Activated CD8-positive, alpha-beta T cell treated with anti-CD3 and anti-CD28 coated beads, Interleukin-2, amount 10 ng/mL, durations not matched to agents 7 days and 5 days (primary cell): Measurements from ENCODE around the gene EHBP1L1. TPM values are rescaled to one million over a fixed set of nuclear protein-coding genes. Genes with fewer than 3 reads are reported as not detected.
"Not testable (repeated sequence)": the region's sequence is repeated elsewhere in the genome, so short reads cannot be mapped to it uniquely, and the experiment has no call there.

Experiments
- ATAC-seq: fragments of 150-1000 bp; cut with Tn5 transposase; one replicate; pipeline ENCODE4 v1.10.0; 2021; ENCODE audit warnings: moderate library complexity
- CTCF ChIA-PET: fragments of 350-600 bp; sonication (Branson Sonifier 250); formaldehyde crosslinking; loops from one replicate; lab custom pipeline; 2021; ENCODE audit warnings: antibody characterized with exemption; lab: Charles Lee
- POLR2A ChIA-PET: fragments of 350-600 bp; sonication (Branson Sonifier 250); formaldehyde crosslinking; loops from one replicate; lab custom pipeline; 2021; ENCODE audit warnings: antibody characterized with exemption; lab: Charles Lee
- DNase-seq: peaks from one replicate; pipeline ENCODE4 v3.0.0-alpha.2; 2020
- H3K27ac Mint-ChIP-seq: one replicate; pipeline ENCODE4 v1.8.0; 2021; ENCODE audit warnings: mild to moderate bottlenecking, mixed read lengths
- H3K27me3 Mint-ChIP-seq: one replicate; pipeline ENCODE4 v1.8.0; 2021; ENCODE audit warnings: low read depth, mixed read lengths
- H3K36me3 Mint-ChIP-seq: one replicate; pipeline ENCODE4 v1.8.0; 2021; ENCODE audit warnings: low read depth, mixed read lengths
- H3K4me1 Mint-ChIP-seq: one replicate; pipeline ENCODE4 v1.8.0; 2021; ENCODE audit warnings: low read depth, mixed read lengths
- H3K4me3 Mint-ChIP-seq: one replicate; pipeline ENCODE4 v1.8.0; 2021; ENCODE audit warnings: mild to moderate bottlenecking, mixed read lengths
- H3K9me3 Mint-ChIP-seq: one replicate; pipeline ENCODE4 v1.8.0; 2022; ENCODE audit warnings: mixed read lengths; ENCODE audit not compliant: insufficient read depth
- total RNA-seq, 2 experiments: library from RNA; stranded (reverse); gene quantifications; one replicate each; pipeline ENCODE4 v1.2.3, GENCODE V29; 2021

Gene EHBP1L1
- total RNA-seq, 2 experiments from 2014 or later: 94.4 to 95.3 TPM

GRCh38 chr11:65630215-65630614, 54.4 kb downstream of the EHBP1L1 start:
- CTCF ChIA-PET: no interaction called here
- Mint-ChIP-seq H3K27me3 (no peaks in the 10 kb centered on the region), H3K9me3 (no peaks in the 10 kb centered on the region), H3K4me3 (no peak overlapping the region), H3K27ac (no peak overlapping the region), H3K36me3 (peaks cover 52% of the 10 kb centered on the region), H3K4me1 (peaks cover 33% of the 10 kb centered on the region)
- no peak for ATAC-seq
- POLR2A ChIA-PET: interaction anchor here (0.9 to 1.2 kb wide), 2 partner anchors 10 to 42 kb away, joined by 3 read pairs; no protein-coding TSS in a partner anchor
- DNase-seq: no peak

DNA sequence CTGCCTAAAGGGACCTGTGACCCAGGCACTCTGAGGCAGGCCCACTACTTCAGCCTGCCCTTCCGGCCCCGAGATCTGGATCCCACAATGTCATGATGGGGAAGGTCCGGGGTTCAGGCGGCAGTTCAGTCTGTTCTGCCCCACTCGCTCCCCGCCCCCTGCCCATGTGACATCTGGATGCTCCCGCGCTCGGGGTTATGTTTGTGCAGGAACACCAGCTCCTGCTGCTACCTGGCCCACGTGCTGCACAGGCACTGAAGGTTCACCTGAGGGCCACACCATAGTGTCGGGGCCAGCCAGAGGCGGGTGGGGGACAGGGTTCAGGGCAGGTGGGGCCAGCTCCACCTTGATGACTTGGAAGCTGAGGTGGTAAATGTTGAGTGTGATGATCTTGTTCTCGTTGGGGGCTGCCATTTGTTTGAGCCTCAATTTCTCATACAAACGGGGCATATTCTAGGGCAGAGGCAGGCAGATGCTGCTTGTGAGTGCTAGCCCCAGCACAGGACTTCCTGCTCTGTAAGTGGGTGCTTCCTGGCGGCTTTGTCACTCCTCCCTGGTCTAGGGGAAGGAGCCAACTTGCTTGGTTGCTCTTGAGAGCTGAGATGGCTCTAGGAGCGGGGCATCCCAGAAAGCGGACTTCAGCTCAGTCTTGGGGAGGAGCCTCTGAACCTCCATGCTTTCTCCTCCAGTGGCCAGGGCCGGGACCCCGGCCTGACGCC, 57.7 kb downstream of the EHBP1L1 start:
- Mint-ChIP-seq H3K4me1 (peaks cover 40% of the 10 kb centered on the region), H3K9me3 (no peaks in the 10 kb centered on the region), H3K4me3 (no peak overlapping the region), H3K27me3 (no peaks in the 10 kb centered on the region), H3K36me3 (peaks cover 47% of the 10 kb centered on the region), H3K27ac (peak overlapping the region; percentile 86)
- ATAC-seq: no peak
- peak; percentile 53 for DNase-seq
- ChIA-PET CTCF (interaction anchor here (1.2 kb wide), 2 partner anchors 17 to 24 kb away, joined by 3 read pairs; no protein-coding TSS in a partner anchor), POLR2A (interaction anchor here (0.8 to 1.4 kb wide), 5 partner anchors 9 to 36 kb away, joined by 3 to 4 read pairs (median 3); partner anchors contain the start of gene PCNX3)

DNA sequence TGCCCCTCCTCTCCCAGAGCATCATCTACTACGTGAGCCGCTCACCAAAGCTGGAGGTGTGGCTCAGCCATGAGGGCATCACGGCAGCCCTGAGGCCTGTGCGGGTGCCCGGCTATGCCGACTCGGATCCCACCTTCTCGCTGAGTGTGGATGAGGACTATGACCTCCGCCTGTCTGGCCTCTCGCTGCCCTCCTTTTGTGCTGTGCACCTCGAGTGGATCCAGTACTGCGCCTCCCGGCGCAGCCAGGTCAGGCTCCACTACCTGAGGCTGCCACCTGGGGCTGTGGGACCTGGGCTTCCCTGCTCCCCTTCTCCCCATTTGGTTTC, 58.2 kb downstream of the EHBP1L1 start:
- POLR2A ChIA-PET: interaction anchor here (1.0 to 1.4 kb wide), 3 partner anchors 9 to 19 kb away, joined by 3 to 4 read pairs (median 3); partner anchors contain the start of gene PCNX3
- H3K4me3 Mint-ChIP-seq: no peak overlapping the region

DNA sequence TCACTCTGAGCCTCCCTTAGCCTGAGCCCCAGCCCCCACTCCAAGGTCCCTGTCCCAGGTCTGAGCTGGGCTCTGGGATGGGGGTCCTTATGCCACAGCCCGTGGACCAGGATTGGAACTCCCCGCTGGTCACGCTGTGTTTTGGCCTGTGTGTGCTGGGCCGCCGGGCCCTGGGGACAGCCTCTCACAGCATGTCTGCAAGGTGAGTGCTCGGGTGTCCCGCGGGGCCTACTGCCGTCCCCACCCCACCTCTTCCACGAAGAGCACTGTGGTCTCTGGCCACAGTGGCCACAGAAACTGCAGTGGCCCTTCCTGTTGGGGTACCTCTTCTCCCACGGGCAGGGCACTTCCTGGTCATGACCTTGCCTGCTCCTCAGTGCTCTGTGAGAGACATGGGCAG, 58.6 kb downstream of the EHBP1L1 start:
- Mint-ChIP-seq H3K4me1 (peaks cover 46% of the 10 kb centered on the region), H3K9me3 (no peaks in the 10 kb centered on the region), H3K27me3 (no peaks in the 10 kb centered on the region), H3K4me3 (no peak overlapping the region), H3K36me3 (peaks cover 45% of the 10 kb centered on the region), H3K27ac (peak overlapping the region; percentile 86)
- no peak for DNase-seq
- ATAC-seq: no peak
- ChIA-PET POLR2A (interaction anchor here (1.0 kb wide), 2 partner anchors 8 to 19 kb away, joined by 3 to 4 read pairs; partner anchors contain the start of gene PCNX3), CTCF (interaction anchor here (1.7 kb wide), 1 partner anchor 8 kb away, joined by 5 read pairs; no protein-coding TSS in a partner anchor)

More for the DNA sequence above, 58.2 kb downstream of the EHBP1L1 start:
- Mint-ChIP-seq H3K4me1 (peaks cover 45% of the 10 kb centered on the region), H3K27me3 (no peaks in the 10 kb centered on the region), H3K27ac (peak overlapping the region; percentile 86), H3K36me3 (peaks cover 47% of the 10 kb centered on the region), H3K9me3 (no peaks in the 10 kb centered on the region)
- CTCF ChIA-PET: no interaction called here
- no peak for ATAC-seq
- no peak for DNase-seq

DNA sequence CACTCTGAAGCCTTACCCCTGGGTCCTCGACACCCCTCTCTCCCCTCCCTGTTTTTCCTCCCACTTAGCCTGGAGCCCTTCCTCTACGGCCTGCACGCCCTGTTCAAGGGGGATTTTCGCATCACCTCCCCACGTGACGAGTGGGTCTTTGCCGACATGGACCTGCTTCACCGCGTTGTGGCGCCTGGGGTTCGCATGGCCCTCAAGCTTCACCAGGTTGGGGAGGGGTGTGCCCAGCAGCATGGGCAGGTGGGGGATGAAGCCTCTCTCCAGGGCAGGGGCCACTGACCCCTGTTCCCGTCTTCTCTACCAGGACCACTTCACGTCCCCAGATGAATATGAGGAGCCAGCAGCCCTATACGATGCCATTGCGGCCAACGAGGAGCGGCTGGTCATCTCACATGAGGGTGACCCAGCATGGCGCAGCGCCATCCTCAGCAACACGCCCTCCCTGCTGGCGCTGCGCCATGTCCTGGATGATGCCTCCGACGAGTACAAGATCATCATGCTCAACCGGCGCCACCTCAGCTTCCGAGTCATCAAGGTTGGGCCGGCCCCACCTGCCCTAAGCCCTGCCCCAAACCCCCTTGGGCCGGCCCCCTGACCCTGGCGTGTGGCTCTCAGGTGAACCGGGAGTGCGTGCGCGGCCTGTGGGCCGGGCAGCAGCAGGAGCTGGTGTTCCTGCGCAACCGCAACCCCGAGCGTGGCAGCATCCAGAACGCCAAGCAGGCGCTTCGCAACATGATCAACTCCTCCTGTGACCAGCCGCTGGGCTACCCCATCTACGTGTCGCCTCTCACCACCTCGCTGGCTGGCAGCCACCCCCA, 59.3 kb downstream of the EHBP1L1 start:
- POLR2A ChIA-PET: interaction anchor here (1.3 kb wide), 1 partner anchor 417 kb away, joined by 3 read pairs; the partner anchor contains the start of gene SF3B2
- CTCF ChIA-PET: interaction anchor here (1.7 kb wide), 1 partner anchor 9 kb away, joined by 5 read pairs; no protein-coding TSS in a partner anchor
- ATAC-seq (no peak), DNase-seq (no peak)
- Mint-ChIP-seq H3K36me3 (peaks cover 50% of the 10 kb centered on the region), H3K27ac (peak overlapping the region; percentile 86), H3K4me3 (no peak overlapping the region), H3K9me3 (no peaks in the 10 kb centered on the region), H3K4me1 (peaks cover 53% of the 10 kb centered on the region), H3K27me3 (no peaks in the 10 kb centered on the region)

DNA sequence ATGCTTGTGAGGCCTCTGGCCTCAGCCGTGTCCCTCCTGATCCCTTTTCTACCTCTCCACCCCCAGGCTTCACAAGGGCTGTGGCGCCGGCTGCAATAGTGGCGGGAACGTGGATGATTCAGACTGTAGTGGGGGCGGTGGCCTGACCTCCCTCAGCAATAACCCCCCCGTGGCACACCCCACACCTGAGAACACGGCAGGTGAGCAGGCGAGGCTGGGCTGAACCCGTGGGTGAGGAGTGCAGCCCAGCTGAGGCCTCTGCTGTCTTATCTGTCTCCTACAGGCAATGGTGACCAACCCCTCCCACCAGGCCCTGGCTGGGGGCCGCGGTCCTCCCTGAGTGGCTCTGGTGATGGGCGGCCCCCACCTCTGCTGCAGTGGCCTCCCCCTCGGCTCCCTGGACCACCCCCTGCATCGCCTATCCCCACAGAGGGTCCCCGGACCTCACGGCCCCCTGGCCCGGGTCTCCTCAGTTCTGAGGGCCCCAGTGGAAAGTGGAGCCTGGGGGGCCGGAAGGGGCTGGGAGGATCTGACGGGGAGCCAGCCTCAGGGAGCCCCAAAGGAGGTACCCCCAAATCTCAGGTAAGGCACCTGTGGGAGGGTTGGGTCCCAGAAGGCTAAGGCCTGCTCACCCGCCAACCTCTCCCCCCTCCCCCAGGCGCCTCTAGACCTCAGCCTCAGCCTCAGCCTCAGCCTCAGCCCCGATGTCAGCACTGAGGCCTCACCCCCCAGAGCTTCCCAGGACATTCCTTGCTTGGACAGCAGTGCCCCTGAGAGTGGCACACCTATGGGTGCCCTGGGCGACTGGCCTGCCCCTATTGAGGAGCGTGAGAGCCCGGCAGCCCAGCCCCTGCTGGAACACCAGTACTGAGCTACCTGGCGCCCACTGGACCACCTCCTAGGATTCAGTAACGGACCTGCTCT, 60.5 kb downstream of the EHBP1L1 start:
- CTCF ChIA-PET: interaction anchor here (0.6 to 1.7 kb wide), 3 partner anchors 10 to 193 kb away, joined by 3 to 5 read pairs (median 4); no protein-coding TSS in a partner anchor
- no peaks in the 10 kb centered on the region for H3K27me3 Mint-ChIP-seq
- peaks cover 58% of the 10 kb centered on the region for H3K36me3 Mint-ChIP-seq

DNA sequence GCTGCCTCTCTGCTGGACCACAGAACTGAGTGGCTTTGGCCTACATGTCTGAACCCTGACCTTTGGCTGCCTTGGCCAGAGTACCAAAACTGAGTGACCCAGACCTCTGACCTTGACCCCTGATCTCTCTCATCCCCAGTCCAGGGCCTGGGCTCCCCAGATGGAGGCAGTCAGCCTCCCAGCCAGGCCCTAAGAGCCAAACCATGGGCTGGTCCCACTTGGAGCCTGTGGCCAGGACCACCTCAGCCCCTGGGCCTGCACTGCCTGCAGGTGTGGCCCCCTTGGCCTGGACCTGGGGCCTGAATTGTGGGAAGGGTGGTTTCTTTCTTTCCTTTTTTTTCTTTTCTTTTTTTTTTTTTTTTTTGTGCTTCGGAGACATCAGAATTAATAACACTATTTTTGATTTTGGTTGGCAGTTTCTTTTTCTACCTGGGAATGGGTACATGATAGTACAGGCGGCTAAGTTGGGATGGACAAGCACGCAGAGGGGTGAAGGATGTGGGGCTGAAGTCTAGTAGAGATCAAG, 61.2 kb downstream of the EHBP1L1 start:
- peaks cover 65% of the 10 kb centered on the region for H3K4me1 Mint-ChIP-seq
- peak overlapping the region; percentile 98 for H3K27ac Mint-ChIP-seq
- H3K9me3 Mint-ChIP-seq: no peaks in the 10 kb centered on the region
- H3K4me3 Mint-ChIP-seq: peak overlapping the region; percentile 98
- POLR2A ChIA-PET: interaction anchor here (1.2 to 3.3 kb wide), 7 partner anchors 11 to 26 kb away, joined by 3 to 24 read pairs (median 8); partner anchors contain the start of genes MAP3K11, PCNX3 and RELA
- DNase-seq: no peak
- CTCF ChIA-PET: interaction anchor here (1.0 to 3.3 kb wide), 6 partner anchors 11 to 96 kb away, joined by 3 to 25 read pairs (median 7); no protein-coding TSS in a partner anchor
- H3K27me3 Mint-ChIP-seq: no peaks in the 10 kb centered on the region
- H3K36me3 Mint-ChIP-seq: peaks cover 61% of the 10 kb centered on the region
- ATAC-seq: no peak

More for the DNA sequence above, 60.5 kb downstream of the EHBP1L1 start:
- Mint-ChIP-seq H3K9me3 (no peaks in the 10 kb centered on the region), H3K4me1 (peaks cover 62% of the 10 kb centered on the region), H3K27ac (peak overlapping the region; percentile 98), H3K4me3 (no peak overlapping the region)
- ATAC-seq (no peak), DNase-seq (no peak)
- POLR2A ChIA-PET: interaction anchor here (1.2 to 1.3 kb wide), 2 partner anchors 11 to 416 kb away, joined by 3 read pairs; partner anchors contain the start of gene SF3B2

DNA sequence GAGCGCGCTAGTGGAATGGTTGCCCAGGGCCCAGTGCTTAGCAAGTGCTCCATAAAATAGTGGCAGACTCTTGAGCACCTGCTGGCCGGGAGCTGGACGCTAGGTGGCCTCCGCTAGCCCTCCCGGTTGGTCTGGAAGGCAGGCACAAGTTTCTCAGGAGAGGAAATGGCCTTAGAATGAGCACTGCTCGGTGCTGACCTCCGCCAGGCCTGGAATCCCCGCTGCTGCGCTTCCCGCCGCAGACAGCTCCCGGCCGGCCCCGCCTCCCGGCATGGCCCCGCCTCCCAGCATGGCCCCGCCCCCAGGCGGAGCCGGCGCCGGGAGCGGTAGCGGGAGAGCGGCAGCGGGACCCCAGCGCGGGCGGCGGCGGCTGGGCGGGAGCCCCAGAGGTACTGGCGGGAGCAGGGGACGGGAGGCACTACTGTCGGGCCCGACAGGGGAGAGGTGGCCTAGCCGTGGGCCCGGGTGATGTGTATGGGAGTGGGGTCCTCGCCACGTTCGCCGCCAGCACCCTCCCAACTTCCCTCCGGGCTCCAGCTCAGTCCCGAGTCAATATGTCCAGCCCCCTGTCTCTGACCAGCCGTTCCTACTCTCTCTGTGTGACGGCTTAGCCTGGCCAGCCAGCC, 62.1 kb downstream of the EHBP1L1 start, which contains the start of gene SIPA1:
TSS of gene SIPA1 (plus strand) at position 308 of the 626 bp plus-strand sequence. CDS start 2,821 bp downstream, outside the sequence.
- DNase-seq (peak; percentile 72), ATAC-seq (peak; percentile 55)
- no peaks in the 10 kb centered on the region for H3K9me3 Mint-ChIP-seq
- ChIA-PET CTCF (interaction anchor here (0.9 to 3.3 kb wide), 13 partner anchors 12 to 246 kb away, joined by 3 to 25 read pairs (median 5); partner anchors contain the start of genes FAM89B, MAP3K11 and PCNX3), POLR2A (interaction anchor here (0.6 to 3.5 kb wide), 14 partner anchors 12 to 220 kb away, joined by 3 to 50 read pairs (median 6); partner anchors contain the start of genes CFL1, KAT5, MAP3K11 and PCNX3)
- peaks cover 67% of the 10 kb centered on the region for H3K4me1 Mint-ChIP-seq
- peak within 1 kb of the TSS; percentile 98 for H3K4me3 Mint-ChIP-seq
- H3K27ac Mint-ChIP-seq: peak within 1 kb of the TSS; percentile 98
- peaks cover 66% of the 10 kb centered on the region for H3K36me3 Mint-ChIP-seq
- no peaks in the 10 kb centered on the region for H3K27me3 Mint-ChIP-seq

- not testable (repeated sequence) for H3K27me3 Mint-ChIP-seq, ATAC-seq, H3K9me3 Mint-ChIP-seq, DNase-seq
- POLR2A ChIA-PET: interaction anchor here (0.6 to 3.5 kb wide), 16 partner anchors 10 to 218 kb away, joined by 3 to 50 read pairs (median 6); partner anchors contain the start of genes KAT5, MAP3K11, NEAT1 and PCNX3
- Mint-ChIP-seq H3K27ac (peak overlapping the region; percentile 98), H3K4me1 (peaks cover 67% of the 10 kb centered on the region), H3K36me3 (peaks cover 72% of the 10 kb centered on the region), H3K4me3 (peak overlapping the region; percentile 98)
- CTCF ChIA-PET: interaction anchor here (0.9 to 3.3 kb wide), 13 partner anchors 9 to 245 kb away, joined by 3 to 25 read pairs (median 5); partner anchors contain the start of genes MAP3K11, MUS81, PCNX3 and RELA
Measured at GRCh38 chr11:65639228-65639597, 63.4 kb downstream of the EHBP1L1 start.
